ENCODE measurements around the gene HSPB7.
"Not testable (repeated sequence)": the region's sequence is repeated elsewhere in the genome, so short reads cannot be mapped to it uniquely, and the experiment has no call there.

HSPB7 gene

DNA sequence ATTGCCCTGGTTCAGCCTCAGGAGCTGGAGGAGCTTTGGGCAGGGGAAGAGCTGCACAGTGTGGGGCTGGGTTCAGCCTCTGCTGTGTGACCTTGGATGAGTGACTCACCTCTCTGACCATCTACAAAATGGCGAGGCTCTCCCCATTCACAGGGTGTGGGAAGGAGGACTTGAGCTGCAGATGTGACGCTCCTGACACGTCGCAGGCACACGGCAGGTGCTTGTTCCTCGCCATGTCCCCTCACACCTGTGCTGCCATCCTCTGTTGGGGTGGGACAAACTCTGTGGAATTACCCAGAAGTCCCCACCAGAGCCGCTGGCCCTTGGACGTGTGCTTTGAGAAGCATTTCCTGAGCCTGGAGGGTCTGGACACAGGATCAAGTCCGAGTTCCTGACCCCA is 3.0 kb upstream of the HSPB7 start:
- DNase-seq: not testable (repeated sequence)

GRCh38 chr1:16020325-16020724 is 2.5 kb upstream of the HSPB7 start:
- DNase-seq: no peak

DNA sequence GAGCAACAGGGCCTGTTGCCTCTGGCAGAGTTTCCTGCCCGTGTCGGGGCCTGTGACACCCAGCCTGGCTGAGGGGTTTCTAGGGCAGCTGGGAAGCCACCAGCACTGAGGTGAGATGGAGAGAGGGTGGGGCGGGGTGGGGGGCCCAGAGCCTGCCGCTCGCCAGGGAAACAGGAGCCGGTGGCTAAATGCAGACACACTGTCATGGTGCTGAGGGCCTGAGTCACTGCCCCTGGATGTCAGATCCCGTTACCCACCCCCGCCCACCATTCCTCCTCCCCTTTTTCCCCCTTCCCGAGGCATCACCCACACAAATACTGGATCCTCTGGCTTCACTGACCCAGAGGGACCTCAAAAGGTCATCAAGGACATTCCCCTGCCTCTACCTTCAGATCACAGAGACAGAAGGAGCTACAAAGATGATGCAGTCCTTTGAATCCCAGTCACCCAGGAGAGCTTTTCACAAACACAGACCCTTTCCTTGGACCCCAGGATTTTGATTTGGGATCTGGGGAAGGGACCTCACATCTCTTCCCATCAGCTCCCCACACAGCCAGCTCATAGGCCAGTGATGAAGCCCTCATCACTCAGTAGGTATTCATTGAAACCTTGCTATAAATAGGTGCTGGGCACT is 1.9 kb upstream of the HSPB7 start:
- no peak for DNase-seq

DNA sequence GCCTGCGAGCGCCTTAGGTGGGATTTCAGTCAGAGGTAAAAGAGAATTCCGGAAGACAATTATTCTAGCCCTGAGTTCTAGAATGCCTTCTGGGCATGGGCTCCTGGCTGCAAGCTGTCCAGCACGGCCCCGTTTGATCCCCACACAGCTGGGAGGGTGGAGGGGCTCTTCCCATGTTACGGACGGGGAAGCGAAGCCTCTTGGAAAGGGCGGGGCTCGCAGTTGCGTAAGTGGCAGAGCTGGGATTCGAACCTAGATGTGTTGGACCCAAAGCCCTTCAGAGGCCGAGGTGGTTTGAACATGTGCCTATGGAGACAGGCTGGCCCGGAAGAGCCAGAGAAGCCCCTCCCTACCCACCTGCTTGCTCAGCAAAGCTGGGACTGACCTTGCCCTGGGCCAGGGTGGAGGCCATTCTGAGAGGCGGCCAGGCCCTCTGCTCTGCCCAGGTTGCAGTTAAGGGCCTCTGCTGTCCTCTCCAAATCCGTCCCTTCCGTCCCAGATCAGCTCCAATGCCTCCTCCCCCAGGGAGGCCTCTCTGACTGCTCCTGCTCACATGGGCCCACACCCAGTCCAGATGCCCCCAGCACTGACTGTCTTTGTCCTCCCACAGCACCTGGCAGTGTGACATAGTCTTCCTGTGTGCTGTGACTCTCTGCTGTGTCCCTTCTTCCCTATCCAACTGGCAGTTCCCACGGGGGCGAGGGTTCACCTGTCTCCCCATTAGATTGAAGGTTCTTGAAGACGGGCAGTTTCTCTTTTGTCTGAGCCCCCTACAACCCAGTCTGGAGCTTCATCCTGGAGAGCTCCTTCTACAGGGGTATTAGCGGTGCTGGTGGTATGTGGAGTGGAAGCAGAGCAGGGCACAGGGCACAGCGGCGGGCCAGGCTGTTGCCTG is 1.2 kb upstream of the HSPB7 start:
- no peak for DNase-seq

DNA sequence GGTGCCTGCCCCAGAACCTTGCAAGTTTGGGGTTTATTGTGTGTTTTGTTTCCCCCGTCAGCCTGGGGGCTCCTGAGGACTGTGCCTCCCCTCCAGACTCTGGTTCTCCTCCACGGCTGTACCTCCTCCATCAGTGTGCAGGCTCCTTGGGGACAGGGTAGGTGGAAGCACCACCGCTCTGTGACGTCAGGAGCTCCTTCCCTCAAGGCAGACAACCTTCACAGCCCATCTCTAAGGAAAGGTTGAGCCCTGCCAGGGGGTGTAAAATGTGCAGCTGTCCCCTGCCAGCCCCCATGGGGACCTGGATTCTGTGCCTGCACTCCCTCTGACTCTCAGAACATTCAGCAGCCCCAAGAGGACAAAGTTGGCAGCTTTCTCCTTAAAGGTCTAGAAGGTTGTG is 465 bp upstream of the HSPB7 start:
- no peak for DNase-seq

DNA sequence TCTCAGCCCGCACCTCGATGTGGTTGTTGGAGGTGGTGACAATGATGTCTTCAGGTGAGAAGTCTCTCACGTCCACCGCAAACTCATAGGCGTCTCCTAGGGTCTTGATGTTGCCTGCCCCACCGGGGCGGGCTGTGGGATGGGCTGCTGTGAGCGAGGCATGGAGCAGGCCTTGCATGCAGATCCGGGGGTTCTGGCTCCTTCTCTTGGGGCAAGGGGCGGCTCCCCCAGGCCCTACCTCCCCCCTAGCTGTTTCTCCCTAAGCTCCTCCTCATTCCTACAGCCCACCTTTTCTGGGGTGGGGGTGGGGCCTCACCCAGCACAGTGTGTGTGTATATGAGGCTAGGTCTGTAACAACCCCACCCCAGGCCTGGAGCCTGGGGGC is 775 bp downstream of the HSPB7 start:
- no peak for DNase-seq

GRCh38 chr1:16015960-16016901 is 1.6 kb downstream of the HSPB7 start:
- no peak for DNase-seq

DNA sequence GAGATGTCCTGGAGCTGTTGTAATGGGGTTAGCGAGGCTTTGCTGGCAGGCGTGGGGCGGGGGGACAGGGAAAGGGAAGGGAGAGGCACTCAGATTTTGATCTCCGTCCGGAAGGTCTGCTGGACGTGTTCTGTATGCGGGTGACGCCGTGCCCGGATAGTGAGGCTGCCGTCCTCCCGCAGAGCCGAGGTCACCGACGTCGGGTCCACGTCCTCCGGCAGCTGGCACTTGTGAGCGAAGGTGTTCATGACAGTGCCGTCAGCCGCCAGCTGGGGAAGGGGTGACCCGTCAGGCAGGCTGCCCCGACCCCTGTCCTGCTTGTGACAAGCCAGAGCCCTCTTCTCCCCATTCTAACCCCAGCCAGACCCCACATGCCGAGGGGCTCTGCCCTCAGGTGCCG is 2.4 kb downstream of the HSPB7 start:
- DNase-seq: no peak

- no peak for DNase-seq
Measured at GRCh38 chr1:16014509-16015482, 3.0 kb downstream of the HSPB7 start.

GRCh38 chr1:16013908-16014258 is 4.0 kb downstream of the HSPB7 start:
- DNase-seq: no peak

DNA sequence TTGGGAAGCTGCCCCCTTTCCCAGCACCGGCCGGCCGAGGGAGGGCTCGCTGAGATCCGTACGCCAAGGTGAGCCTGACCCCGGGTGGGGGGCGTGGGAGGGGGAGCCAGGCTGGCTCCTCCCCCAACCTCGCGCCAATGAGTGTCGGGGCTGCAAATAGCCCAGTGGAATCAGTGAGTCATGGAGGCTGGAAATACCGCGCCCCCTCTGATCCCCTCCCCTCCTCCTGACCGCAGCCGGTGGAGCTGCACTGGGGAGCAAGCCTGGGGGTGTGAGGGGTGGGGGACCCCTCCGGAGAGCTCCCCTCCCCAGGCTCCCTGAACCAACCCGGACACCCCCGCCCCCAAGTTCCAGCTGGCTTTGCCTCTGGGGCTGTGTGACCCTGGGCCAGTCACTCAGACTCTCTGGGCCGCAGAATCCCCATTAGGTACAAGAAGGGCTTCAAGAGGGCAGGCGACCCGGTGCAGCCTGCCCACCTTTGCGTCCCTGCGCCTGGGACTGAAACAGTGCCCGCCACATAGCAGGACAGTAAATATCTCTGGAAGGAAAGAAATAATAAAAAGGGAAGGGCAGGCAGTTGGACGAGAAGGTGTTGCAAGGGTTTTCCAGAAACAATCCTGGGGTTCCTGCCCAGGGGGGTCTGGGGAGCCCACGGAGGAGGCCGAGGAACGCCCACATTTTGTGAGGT is 4.5 kb downstream of the HSPB7 start:
- DNase-seq: peak; percentile 79

- DNase-seq: peak; percentile 75
Measured at GRCh38 chr1:16012590-16013219, 5.1 kb downstream of the HSPB7 start.

DNA sequence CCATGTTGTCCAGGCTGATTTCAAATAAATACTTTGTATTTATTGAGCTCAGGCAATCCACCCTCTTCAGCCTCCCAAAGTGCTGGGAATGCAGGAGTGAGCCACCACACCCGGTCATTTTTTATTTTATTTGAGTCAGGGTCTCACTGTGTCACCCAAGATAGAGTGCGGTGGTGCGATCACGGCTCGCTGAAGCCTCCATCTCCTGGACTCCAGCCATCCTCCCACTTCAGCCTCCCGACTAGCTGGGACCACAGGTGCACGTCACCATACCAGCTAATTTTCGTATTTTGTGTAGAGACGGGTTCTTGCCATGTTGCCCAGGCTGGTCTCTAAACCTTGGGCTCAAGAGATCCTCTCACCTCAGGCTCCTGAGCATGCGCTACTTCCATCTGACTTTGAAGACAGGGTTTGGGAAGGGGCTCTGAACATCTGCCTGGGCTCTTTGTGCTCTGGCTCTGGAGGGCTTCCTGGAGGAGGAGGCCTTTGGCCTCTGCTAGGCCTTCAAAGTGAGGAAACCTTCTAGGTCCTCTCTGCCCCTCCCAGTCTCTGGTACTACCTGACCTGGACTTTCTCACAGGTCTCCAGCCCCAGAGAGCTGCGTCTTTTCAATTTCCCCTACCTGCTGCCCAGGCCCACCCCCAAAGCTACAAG is 5.8 kb downstream of the HSPB7 start:
- DNase-seq: no peak

- DNase-seq: no peak
Measured at GRCh38 chr1:16010837-16011236, 7.0 kb downstream of the HSPB7 start.

GRCh38 chr1:16009678-16010077 is 8.2 kb downstream of the HSPB7 start:
- DNase-seq: no peak

GRCh38 chr1:16009030-16009460 is 8.8 kb downstream of the HSPB7 start:
- DNase-seq: peak; percentile 92

DNA sequence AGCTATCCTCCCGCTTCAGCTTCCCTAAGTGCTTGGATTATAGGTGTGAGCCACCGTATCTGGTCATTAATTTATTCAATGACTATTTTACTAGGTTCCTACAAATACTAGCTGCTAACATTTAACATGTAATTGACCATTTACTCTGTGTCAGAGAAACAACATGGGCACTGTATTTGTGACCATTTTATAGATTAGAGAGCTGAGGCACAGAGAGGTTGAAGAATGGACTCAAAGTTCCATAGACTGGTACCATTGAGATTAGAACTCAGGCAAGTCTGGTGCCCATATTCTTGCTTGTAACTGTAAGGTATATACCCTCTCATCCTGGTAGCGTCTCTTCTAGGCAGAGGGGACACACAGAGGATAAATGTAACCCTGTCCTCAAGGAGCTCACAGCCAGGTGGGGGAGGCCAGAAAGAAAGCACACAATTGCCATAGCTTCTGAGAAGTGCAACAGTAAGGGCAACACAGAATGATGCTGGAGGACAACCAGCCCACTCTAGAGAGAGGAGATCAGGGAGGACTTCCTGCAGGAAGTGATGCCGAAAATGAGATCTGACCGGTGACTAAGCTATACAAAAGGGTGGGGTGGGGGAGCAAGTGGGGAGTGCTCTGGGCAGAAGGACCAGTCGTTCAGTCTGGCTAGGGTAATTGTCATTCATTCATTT is 10.0 kb downstream of the HSPB7 start:
- no peak for DNase-seq

DNA sequence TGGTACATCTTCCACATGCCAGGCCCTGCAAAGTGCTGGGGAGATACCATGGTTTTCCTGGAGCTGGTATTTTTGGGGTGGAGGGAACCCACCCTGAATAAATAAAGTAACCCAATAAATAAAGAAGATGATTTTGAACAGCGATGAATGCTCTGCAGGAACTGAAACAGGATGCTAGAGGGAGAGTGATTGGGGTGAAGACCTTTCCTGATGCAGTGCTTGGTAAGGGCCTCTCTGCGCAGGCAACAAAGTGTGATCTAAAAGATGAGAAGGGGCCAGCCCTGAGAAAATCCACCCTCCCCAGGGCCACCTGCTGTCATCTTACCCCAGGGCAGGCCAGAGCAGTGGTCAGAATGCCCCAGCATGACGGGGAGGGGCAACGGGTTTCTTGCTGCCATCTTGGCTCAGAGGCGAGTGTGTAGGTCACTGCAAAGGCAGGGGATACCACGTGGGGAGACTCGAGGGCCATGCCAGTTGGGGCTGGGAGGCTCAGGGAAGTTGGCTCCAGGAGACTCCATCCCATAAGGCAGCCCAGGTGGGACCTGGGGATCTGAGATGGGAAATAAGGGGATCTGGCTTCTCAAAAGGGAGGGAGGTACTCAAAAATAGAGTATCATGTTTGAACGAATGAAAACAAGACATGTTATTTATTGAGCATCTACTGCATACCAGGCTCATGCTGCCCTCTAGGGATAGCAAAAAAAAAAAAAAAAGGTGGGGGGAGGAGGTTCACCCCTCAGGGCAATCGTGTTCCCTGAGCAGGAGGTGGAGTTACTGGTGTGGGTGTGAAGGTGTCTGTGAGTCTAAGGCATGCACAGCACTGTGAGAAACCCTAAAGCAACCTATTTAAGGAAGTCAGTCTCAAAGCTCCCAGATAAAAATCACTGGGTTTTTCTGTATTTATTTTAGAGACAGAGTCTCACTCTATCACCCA is 11.0 kb downstream of the HSPB7 start:
- DNase-seq: no peak

DNA sequence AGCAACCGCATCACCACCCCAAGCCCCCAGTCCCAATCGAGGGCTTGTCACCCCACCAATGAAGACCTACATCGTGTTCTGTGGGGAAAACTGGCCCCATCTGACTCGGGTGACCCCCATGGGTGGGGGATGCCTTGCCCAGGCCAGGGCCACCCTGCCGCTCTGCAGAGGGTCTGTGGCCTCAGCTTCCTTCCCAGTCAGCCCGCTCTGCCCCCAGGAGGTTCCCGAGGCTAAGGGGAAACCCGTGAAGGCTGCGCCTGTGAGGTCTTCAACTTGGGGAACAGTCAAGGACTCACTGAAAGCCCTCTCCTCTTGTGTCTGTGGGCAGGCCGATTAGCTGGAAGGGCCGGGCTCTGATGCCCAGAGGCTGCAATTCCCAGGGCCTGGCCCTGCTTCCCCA is 11.8 kb downstream of the HSPB7 start:
- DNase-seq: no peak
